ENCODE results near the gene HYDIN.

Gene HYDIN

GRCh38 chr16:70769131-70769530, 461.4 kb downstream of the HYDIN start:
- Histone ChIP-seq H3K4me3 (ENCODE audit: low read length, poor library complexity, severe bottlenecking) (no peak overlapping the region), H4K20me1 (ENCODE audit: insufficient read depth, low read length, poor library complexity, severe bottlenecking) (no peaks in the 10 kb centered on the region), H3F3A (ENCODE audit: low read depth) (no peaks in the 10 kb centered on the region), H3K9me2 (replicated peaks; ENCODE audit: low read depth, low read length) (no peaks in the 10 kb centered on the region), H3K36me3 (ENCODE audit: insufficient read depth, low read length) (peaks cover 9% of the 10 kb centered on the region; the same call in 1 of the 2 replicates), H3K9me3 (ENCODE audit: insufficient read depth, low read depth, low read length) (no peaks in the 10 kb centered on the region), H3K9ac (ENCODE audit: low read depth, low read length, poor library complexity, severe bottlenecking) (no peak overlapping the region), H3K4me2 (ENCODE audit: low read depth, low read length, poor library complexity, severe bottlenecking) (no peak overlapping the region), H3K27me3 (ENCODE audit: insufficient read depth, low read length, poor library complexity, severe bottlenecking) (no peaks in the 10 kb centered on the region), H3K79me2 (ENCODE audit: insufficient read depth, low read length) (no peaks in the 10 kb centered on the region), H2AFZ (ENCODE audit: low read length) (no peak overlapping the region), H3K4me1 (ENCODE audit: insufficient read depth, low read length, poor library complexity, severe bottlenecking) (no peaks in the 10 kb centered on the region)
- TF ChIP-seq EZH2phosphoT487 (IDR thresholded peaks at IDR 0.05; ENCODE audit: borderline replicate concordance) (no peak), CTCF (conservative IDR thresholded peaks at IDR 0.05; ENCODE audit: low read length) (no peak)

GRCh38 chr16:70768203-70768580, 462.3 kb downstream of the HYDIN start:
- Histone ChIP-seq H3K4me3 (ENCODE audit: low read length, poor library complexity, severe bottlenecking) (no peak overlapping the region), H2AFZ (ENCODE audit: low read length) (no peak overlapping the region), H3K9me2 (replicated peaks; ENCODE audit: low read depth, low read length) (no peaks in the 10 kb centered on the region), H3K36me3 (ENCODE audit: insufficient read depth, low read length) (peaks cover 5% of the 10 kb centered on the region; the same call in 1 of the 2 replicates), H3K4me1 (ENCODE audit: insufficient read depth, low read length, poor library complexity, severe bottlenecking) (no peaks in the 10 kb centered on the region), H4K20me1 (ENCODE audit: insufficient read depth, low read length, poor library complexity, severe bottlenecking) (no peaks in the 10 kb centered on the region), H3K4me2 (ENCODE audit: low read depth, low read length, poor library complexity, severe bottlenecking) (no peak overlapping the region), H3K9ac (ENCODE audit: low read depth, low read length, poor library complexity, severe bottlenecking) (no peak overlapping the region), H3K27me3 (ENCODE audit: insufficient read depth, low read length, poor library complexity, severe bottlenecking) (no peaks in the 10 kb centered on the region), H3K9me3 (ENCODE audit: insufficient read depth, low read depth, low read length) (no peaks in the 10 kb centered on the region), H3K79me2 (ENCODE audit: insufficient read depth, low read length) (no peaks in the 10 kb centered on the region), H3F3A (ENCODE audit: low read depth) (no peaks in the 10 kb centered on the region)
- TF ChIP-seq CTCF (conservative IDR thresholded peaks at IDR 0.05; ENCODE audit: low read length), result no peak
- no peak for TF ChIP-seq EZH2phosphoT487 (IDR thresholded peaks at IDR 0.05; ENCODE audit: borderline replicate concordance)

- Histone ChIP-seq H3F3A (ENCODE audit: low read depth) (no peaks in the 10 kb centered on the region), H3K9me3 (ENCODE audit: insufficient read depth, low read depth, low read length) (no peaks in the 10 kb centered on the region), H3K4me2 (ENCODE audit: low read depth, low read length, poor library complexity, severe bottlenecking) (no peak overlapping the region), H4K20me1 (ENCODE audit: insufficient read depth, low read length, poor library complexity, severe bottlenecking) (no peaks in the 10 kb centered on the region), H3K36me3 (ENCODE audit: insufficient read depth, low read length) (peaks cover 7% of the 10 kb centered on the region; the same call in 1 of the 2 replicates), H2AFZ (ENCODE audit: low read length) (no peak overlapping the region), H3K4me3 (ENCODE audit: low read length, poor library complexity, severe bottlenecking) (no peak overlapping the region), H3K27me3 (ENCODE audit: insufficient read depth, low read length, poor library complexity, severe bottlenecking) (no peaks in the 10 kb centered on the region), H3K9me2 (replicated peaks; ENCODE audit: low read depth, low read length) (no peaks in the 10 kb centered on the region), H3K79me2 (ENCODE audit: insufficient read depth, low read length) (no peaks in the 10 kb centered on the region), H3K4me1 (ENCODE audit: insufficient read depth, low read length, poor library complexity, severe bottlenecking) (no peaks in the 10 kb centered on the region), H3K9ac (ENCODE audit: low read depth, low read length, poor library complexity, severe bottlenecking) (no peak overlapping the region)
- TF ChIP-seq CTCF (conservative IDR thresholded peaks at IDR 0.05; ENCODE audit: low read length) (no peak), EZH2phosphoT487 (IDR thresholded peaks at IDR 0.05; ENCODE audit: borderline replicate concordance) (no peak)
These were observed 462.9 kb downstream of the HYDIN start for GRCh38 chr16:70767377-70768202.

All from Loucy (cell line).